HCT116 (cell line): ENCODE data around the gene PIM3.

Experiments
- TCF7L2 ChIP-seq: IDR thresholded peaks from 2 replicates; pipeline ENCODE4 v1.7.0; 2011; ENCODE audit warnings: borderline replicate concordance, inconsistent platforms; ENCODE audit not compliant: insufficient read depth, insufficient read length; ENCODE audit errors: extremely low read depth
- YY1 ChIP-seq: IDR thresholded peaks from 2 replicates; pipeline ENCODE4 v1.6.1; 2011; ENCODE audit warnings: low read length, low read depth, moderate library complexity, mild to moderate bottlenecking; ENCODE audit not compliant: insufficient replicate concordance; ENCODE audit errors: extremely low read depth
- TF ChIP-seq, protein P1 (sequence below), 3 experiments: fragments of 200-600 bp in 1 of 3; sonication (generic) in 1 of 3; IDR thresholded peaks in 2 of 3; conservative IDR thresholded peaks in 1 of 3; 2 replicates each; pipeline ENCODE4 v1.5.1; 2012 to 2017; ENCODE audit warnings: low read depth in 2 of 3, low read length in 2 of 3, antibody characterized with exemption in 1 of 3, borderline replicate concordance in 1 of 3, control low read depth in 1 of 3, mild to moderate bottlenecking in 1 of 3, mixed read lengths in 1 of 3, mixed run types in 1 of 3, moderate library complexity in 1 of 3; ENCODE audit not compliant: insufficient read depth in 1 of 3

DNA sequence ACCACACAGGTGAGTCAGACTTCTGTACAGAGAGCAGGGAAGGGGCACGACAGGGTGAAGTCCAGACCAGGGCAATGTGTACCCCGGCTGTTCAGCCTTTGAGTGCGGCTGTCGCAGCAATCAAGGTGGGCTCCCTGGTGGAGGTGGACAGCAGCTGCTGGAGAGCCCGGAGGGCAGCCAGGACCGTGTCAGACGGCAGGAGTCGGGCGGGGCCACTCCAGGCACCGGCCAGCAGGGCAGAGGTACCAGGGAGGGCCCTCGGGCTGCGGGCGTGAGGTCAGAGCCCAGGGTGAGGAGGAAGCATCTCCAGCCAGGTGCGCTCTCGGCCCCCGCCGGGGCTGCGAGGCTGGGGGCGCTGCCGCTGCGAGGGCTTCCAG lies 802 bp upstream of the PIM3 start:
- TF ChIP-seq TCF7L2 (no peak), YY1 (no peak)
- TF ChIP-seq, protein P1, sequence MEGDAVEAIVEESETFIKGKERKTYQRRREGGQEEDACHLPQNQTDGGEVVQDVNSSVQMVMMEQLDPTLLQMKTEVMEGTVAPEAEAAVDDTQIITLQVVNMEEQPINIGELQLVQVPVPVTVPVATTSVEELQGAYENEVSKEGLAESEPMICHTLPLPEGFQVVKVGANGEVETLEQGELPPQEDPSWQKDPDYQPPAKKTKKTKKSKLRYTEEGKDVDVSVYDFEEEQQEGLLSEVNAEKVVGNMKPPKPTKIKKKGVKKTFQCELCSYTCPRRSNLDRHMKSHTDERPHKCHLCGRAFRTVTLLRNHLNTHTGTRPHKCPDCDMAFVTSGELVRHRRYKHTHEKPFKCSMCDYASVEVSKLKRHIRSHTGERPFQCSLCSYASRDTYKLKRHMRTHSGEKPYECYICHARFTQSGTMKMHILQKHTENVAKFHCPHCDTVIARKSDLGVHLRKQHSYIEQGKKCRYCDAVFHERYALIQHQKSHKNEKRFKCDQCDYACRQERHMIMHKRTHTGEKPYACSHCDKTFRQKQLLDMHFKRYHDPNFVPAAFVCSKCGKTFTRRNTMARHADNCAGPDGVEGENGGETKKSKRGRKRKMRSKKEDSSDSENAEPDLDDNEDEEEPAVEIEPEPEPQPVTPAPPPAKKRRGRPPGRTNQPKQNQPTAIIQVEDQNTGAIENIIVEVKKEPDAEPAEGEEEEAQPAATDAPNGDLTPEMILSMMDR (IDR thresholded peaks at IDR 0.05 in 2 of 3, conservative IDR thresholded peaks at IDR 0.05 in 1 of 3; ENCODE audit: borderline replicate concordance in 1 of 3, insufficient read depth in 1 of 3, low read depth in 2 of 3, low read length in 2 of 3) = no peak
